H9 (cell line): Measurements from ENCODE around the gene ZMYND8. TPM values are rescaled to one million over a fixed set of nuclear protein-coding genes. Genes with fewer than 3 reads are reported as not detected.
A peak's percentile ranks its signal among the peaks of the same experiment; 100 is the strongest.

Experiments used
- DNase-seq: peaks from one replicate; pipeline ENCODE4 v3.0.0-alpha.2; 2017
- H2AFZ ChIP-seq: one replicate; pipeline ENCODE4 v1.6.1; 2013; ENCODE audit warnings: mild to moderate bottlenecking, low read length, control low read depth, moderate library complexity
- H2AK5ac ChIP-seq: 2 replicates; pipeline ENCODE4 v1.6.1; 2013; ENCODE audit warnings: low read length, control low read depth, mixed read lengths; ENCODE audit not compliant: insufficient read length
- H2BK120ac ChIP-seq: one replicate; pipeline ENCODE4 v1.6.1; 2013; ENCODE audit warnings: low read depth, mild to moderate bottlenecking, low read length, control low read depth, inconsistent platforms; ENCODE audit not compliant: poor library complexity, severe bottlenecking
- H2BK12ac ChIP-seq: 2 replicates; pipeline ENCODE4 v1.6.1; 2013; ENCODE audit warnings: low read length, control low read depth, mixed read lengths, low read depth; ENCODE audit not compliant: insufficient read length
- H2BK15ac ChIP-seq: 2 replicates; pipeline ENCODE4 v1.6.1; 2013; ENCODE audit warnings: low read depth, low read length, control low read depth
- H2BK20ac ChIP-seq: one replicate; pipeline ENCODE4 v1.6.1; 2013; ENCODE audit warnings: low read depth, mild to moderate bottlenecking, low read length, control low read depth, inconsistent platforms; ENCODE audit not compliant: poor library complexity, severe bottlenecking
- H2BK5ac ChIP-seq: 2 replicates; pipeline ENCODE4 v1.6.1; 2013; ENCODE audit warnings: low read length, control low read depth, mixed read lengths; ENCODE audit not compliant: insufficient read length
- H3K14ac ChIP-seq: 2 replicates; pipeline ENCODE4 v1.6.1; 2013; ENCODE audit warnings: low read length, control low read depth; ENCODE audit not compliant: insufficient read depth
- H3K18ac ChIP-seq: 2 replicates; pipeline ENCODE4 v1.6.1; 2013; ENCODE audit warnings: low read depth, mild to moderate bottlenecking, mixed read lengths, low read length, control low read depth; ENCODE audit not compliant: insufficient read length
- H3K23ac ChIP-seq: 2 replicates; pipeline ENCODE4 v1.6.1; 2013; ENCODE audit warnings: low read length, control low read depth, mixed read lengths, low read depth; ENCODE audit not compliant: insufficient read length
- H3K23me2 ChIP-seq: 2 replicates; pipeline ENCODE4 v1.6.1; 2013; ENCODE audit warnings: low read depth, mild to moderate bottlenecking, mixed read lengths, low read length, control low read depth; ENCODE audit not compliant: insufficient read length, poor library complexity, severe bottlenecking
- H3K27ac ChIP-seq: 2 replicates; pipeline ENCODE4 v1.5.1; 2013; ENCODE audit warnings: low read length, control low read depth, mixed read lengths, low read depth; ENCODE audit not compliant: insufficient read length
- H3K27me3 ChIP-seq: 2 replicates; pipeline ENCODE4 v1.6.1; 2013; ENCODE audit warnings: low read length, control low read depth, inconsistent platforms; ENCODE audit not compliant: insufficient read depth
- H3K4ac ChIP-seq: 2 replicates; pipeline ENCODE4 v1.6.1; 2013; ENCODE audit warnings: low read depth, mild to moderate bottlenecking, control low read depth, inconsistent platforms, low read length, moderate library complexity
- H3K4me1 ChIP-seq: 2 replicates; pipeline ENCODE4 v1.6.1; 2013; ENCODE audit warnings: low read length, control low read depth, inconsistent platforms; ENCODE audit not compliant: insufficient read depth
- H3K4me2 ChIP-seq: 2 replicates; pipeline ENCODE4 v1.6.1; 2013; ENCODE audit warnings: low read length, control low read depth, mixed read lengths; ENCODE audit not compliant: insufficient read length, insufficient read depth
- H3K56ac ChIP-seq: 2 replicates; pipeline ENCODE4 v1.6.1; 2013; ENCODE audit warnings: low read depth, mild to moderate bottlenecking, mixed read lengths, low read length, control low read depth; ENCODE audit not compliant: insufficient read length
- H3K79me1 ChIP-seq: 2 replicates; pipeline ENCODE4 v1.6.1; 2013; ENCODE audit warnings: low read depth, mild to moderate bottlenecking, moderate library complexity, low read length, control low read depth, inconsistent platforms; ENCODE audit not compliant: insufficient read depth, poor library complexity, severe bottlenecking
- H3K79me2 ChIP-seq: 2 replicates; pipeline ENCODE4 v1.6.1; 2013; ENCODE audit warnings: low read length, control low read depth, inconsistent platforms; ENCODE audit not compliant: insufficient read depth
- H3K9ac ChIP-seq: 2 replicates; pipeline ENCODE4 v1.6.1; 2013; ENCODE audit warnings: low read length, control low read depth, mixed read lengths; ENCODE audit not compliant: insufficient read length; ENCODE audit errors: extremely low read depth
- H3K9me3 ChIP-seq: one replicate; pipeline ENCODE4 v1.6.1; 2013; ENCODE audit warnings: low read depth, low read length, inconsistent platforms; ENCODE audit not compliant: control insufficient read depth
- H3T11ph ChIP-seq: one replicate; pipeline ENCODE4 v1.6.1; 2013; ENCODE audit warnings: mild to moderate bottlenecking, low read length, control low read depth, inconsistent platforms
- H4K20me1 ChIP-seq: one replicate; pipeline ENCODE4 v1.6.1; 2013; ENCODE audit not compliant: control insufficient read depth, insufficient read length, insufficient read depth
- H4K5ac ChIP-seq: 2 replicates; pipeline ENCODE4 v1.6.1; 2013; ENCODE audit warnings: low read depth, mild to moderate bottlenecking, mixed read lengths, low read length, control low read depth; ENCODE audit not compliant: insufficient read length
- H4K8ac ChIP-seq: replicated peaks from 2 replicates; pipeline ENCODE4 v1.6.1; 2013; ENCODE audit warnings: low read length, control low read depth, mixed read lengths, low read depth; ENCODE audit not compliant: insufficient read length
- H4K91ac ChIP-seq: 2 replicates; pipeline ENCODE4 v1.6.1; 2013; ENCODE audit warnings: low read depth, mild to moderate bottlenecking, moderate library complexity, mixed read lengths, low read length, control low read depth; ENCODE audit not compliant: insufficient read length
- H3K27ac Mint-ChIP-seq, 3 experiments: 2 replicates in 2 of 3; 3 replicates in 1 of 3; pipeline ENCODE4 v1.8.0; 2020 to 2021; ENCODE audit warnings: mixed read lengths in 3 of 3, mild to moderate bottlenecking in 1 of 3, moderate library complexity in 1 of 3
- H3K27me3 Mint-ChIP-seq: 2 replicates; pipeline ENCODE4 v1.8.0; 2021; ENCODE audit warnings: low read depth, mild to moderate bottlenecking, moderate library complexity, mixed read lengths
- H3K36me3 Mint-ChIP-seq, 3 experiments: 2 replicates in 2 of 3; 3 replicates in 1 of 3; pipeline ENCODE4 v1.8.0; 2020 to 2021; ENCODE audit warnings: low read depth in 3 of 3, mixed read lengths in 3 of 3; ENCODE audit not compliant: insufficient read depth in 1 of 3
- H3K4me1 Mint-ChIP-seq, 2 experiments: 2 replicates each; pipeline ENCODE4 v1.8.0; 2020; ENCODE audit warnings: mixed read lengths in 2 of 2
- H3K4me3 Mint-ChIP-seq, 2 experiments: 2 replicates in 1 of 2; 3 replicates in 1 of 2; pipeline ENCODE4 v1.8.0; 2020 to 2021; ENCODE audit warnings: mild to moderate bottlenecking in 2 of 2, mixed read lengths in 2 of 2, moderate library complexity in 1 of 2
- H3K9me3 Mint-ChIP-seq, 2 experiments: 2 replicates in 1 of 2; 3 replicates in 1 of 2; pipeline ENCODE4 v1.8.0; 2020; ENCODE audit warnings: mild to moderate bottlenecking in 2 of 2, mixed read lengths in 2 of 2, moderate library complexity in 1 of 2
- CTCF ChIP-seq: fragments of 200-600 bp; sonication (generic); conservative IDR thresholded peaks from 3 replicates; pipeline ENCODE4 v1.8.0; 2021; ENCODE audit warnings: antibody characterized with exemption, mild to moderate bottlenecking
- WGBS: extraction: QIAGEN DNeasy Blood & Tissue Kit; methylation state at CpG from one replicate; pipeline ENCODE4 v1.1.7; 2013; ENCODE audit warnings: missing lambda C conversion rate, low lambda C conversion rate, mixed read lengths; ENCODE audit not compliant: insufficient read length; ENCODE audit errors: extremely low coverage; 5-methylcytosine and 5-hydroxymethylcytosine counted together
- total RNA-seq: library from RNA; stranded (reverse); gene quantifications from 2 replicates; pipeline ENCODE4 v1.2.1, GENCODE V29; 2021

The ZMYND8 gene
- total RNA-seq, 1 experiment from 2014 or later, result 158 TPM

GRCh38 chr20:47295129-47295813 is 61.2 kb downstream of the ZMYND8 start:
- peaks cover 68 to 90% (median 87%) of the 10 kb centered on the region in 3 experiments for H3K36me3 Mint-ChIP-seq
- no CpG with 5 or more reads among the region's 8 CpGs for WGBS
- no peak overlapping the region for H3K27ac ChIP-seq

More at GRCh38 chr20:47295129-47295813, 61.2 kb downstream of the ZMYND8 start:
- no peak overlapping the region for H3K9ac ChIP-seq
- no peaks in the 10 kb centered on the region for H3K27me3 Mint-ChIP-seq
- no peak overlapping the region for H4K5ac ChIP-seq
- no peaks in the 10 kb centered on the region for H3K9me3 Mint-ChIP-seq
- no peaks in the 10 kb centered on the region for H4K20me1 ChIP-seq
- no peaks in the 10 kb centered on the region for H3K79me1 ChIP-seq
- H2AFZ ChIP-seq, result no peak overlapping the region
- H3K4me1 ChIP-seq, result no peaks in the 10 kb centered on the region
- H3K56ac ChIP-seq, result no peak overlapping the region
- H2BK15ac ChIP-seq, result no peak overlapping the region
- peaks cover 10 to 18% of the 10 kb centered on the region in 2 experiments for H3K4me1 Mint-ChIP-seq
- H3K9me3 ChIP-seq, result no peaks in the 10 kb centered on the region
- no peak overlapping the region for H3K23ac ChIP-seq
- H2BK12ac ChIP-seq, result no peak overlapping the region
- no peak overlapping the region for H3K4ac ChIP-seq
- no peak overlapping the region for H3K4me2 ChIP-seq
- no peak overlapping the region for H3K18ac ChIP-seq
- no peak overlapping the region for H2BK20ac ChIP-seq
- no peak overlapping the region for H3K14ac ChIP-seq
- H2AK5ac ChIP-seq, result no peak overlapping the region
- no peaks in the 10 kb centered on the region for H3K23me2 ChIP-seq
- no peak overlapping the region for H4K91ac ChIP-seq
- H3K27me3 ChIP-seq, result no peaks in the 10 kb centered on the region
- H3K79me2 ChIP-seq, result no peaks in the 10 kb centered on the region
- no peak for DNase-seq
- H2BK5ac ChIP-seq, result no peak overlapping the region
- no peak overlapping the region for H3T11ph ChIP-seq
- H4K8ac ChIP-seq, result no peak overlapping the region
- TF ChIP-seq CTCF, result no peak
- H3K27ac Mint-ChIP-seq, result peak overlapping the region in 2 of 3 experiments; percentile 36 to 84; a peak in 3 of 7 replicates
- no peak overlapping the region for H3K4me3 Mint-ChIP-seq
- H2BK120ac ChIP-seq, result no peak overlapping the region
